K562 (cell line): ENCODE results near the gene SOWAHA. TPM values are rescaled to one million over a fixed set of nuclear protein-coding genes. Genes with fewer than 3 reads are reported as not detected.

Source experiments
- ASH1L ChIP-seq: fragments of 450-650 bp; IDR thresholded peaks from 2 replicates; pipeline ENCODE4 v1.6.1; 2018; ENCODE audit warnings: borderline replicate concordance, mild to moderate bottlenecking, low read depth; ENCODE audit not compliant: partially characterized antibody
- CBX2 ChIP-seq: fragments of 200-600 bp; sonication (generic); IDR thresholded peaks from one replicate; pipeline ENCODE4 v1.6.1; 2012; ENCODE audit warnings: mild to moderate bottlenecking, low read length, inconsistent platforms; ENCODE audit not compliant: insufficient read depth, poor library complexity, severe bottlenecking
- EP300 ChIP-seq: IDR thresholded peaks from 2 replicates; pipeline ENCODE4 v1.6.1; 2012; ENCODE audit warnings: low read length, improper control_type of control experiment
- ERF ChIP-seq: fragments of 450-650 bp; formaldehyde crosslinking; IDR thresholded peaks from 2 replicates; pipeline ENCODE4 v1.4.0; 2020; ENCODE audit warnings: mild to moderate bottlenecking, mixed read lengths
- FOXA3 ChIP-seq, 2 experiments: fragments of 450-650 bp in 1 of 2; sonication (generic) in 1 of 2; formaldehyde crosslinking; IDR thresholded peaks in 1 of 2; conservative IDR thresholded peaks in 1 of 2; 2 replicates each; pipeline versions ENCODE4 v1.4.0 to v1.8.0; 2020 to 2022; ENCODE audit warnings: mild to moderate bottlenecking in 2 of 2, missing genetic modification reagents in 1 of 2
- FOXJ2 ChIP-seq: fragments of 200-800 bp; sonication (Bioruptor generic); IDR thresholded peaks from 2 replicates; pipeline ENCODE4 v1.6.1; 2016; ENCODE audit warnings: missing genetic modification characterization, missing compliant biosample characterization
- FOXK2 ChIP-seq, 2 experiments: fragments of 450-650 bp; IDR thresholded peaks in 1 of 2; conservative IDR thresholded peaks in 1 of 2; 2 replicates each; pipeline ENCODE4 v1.6.1; 2016; ENCODE audit warnings: low read depth in 2 of 2, mild to moderate bottlenecking in 1 of 2
- FOXP1 ChIP-seq: sonication (generic); formaldehyde crosslinking; IDR thresholded peaks from 2 replicates; pipeline ENCODE4 v1.8.0; 2022; ENCODE audit warnings: mild to moderate bottlenecking, missing genetic modification reagents
- HDAC2 ChIP-seq: fragments of 450-650 bp; IDR thresholded peaks from 2 replicates; pipeline ENCODE4 v1.6.1; 2016; ENCODE audit warnings: mild to moderate bottlenecking
- JUN ChIP-seq, 2 experiments: sonication (generic) in 1 of 2; formaldehyde crosslinking in 1 of 2; IDR thresholded peaks; 2 replicates each; pipeline versions ENCODE4 v1.6.1 to v1.8.0; 2012 to 2022; ENCODE audit warnings: borderline replicate concordance in 2 of 2, mild to moderate bottlenecking in 2 of 2, improper control_type of control experiment in 1 of 2, low read depth in 1 of 2, low read length in 1 of 2, missing genetic modification reagents in 1 of 2
- MTA2 ChIP-seq: fragments of 450-650 bp; IDR thresholded peaks from 2 replicates; pipeline ENCODE4 v1.6.1; 2016; ENCODE audit warnings: low read depth
- NCOA6 ChIP-seq: fragments of 450-650 bp; IDR thresholded peaks from 2 replicates; pipeline ENCODE4 v1.6.1; 2017; ENCODE audit warnings: mild to moderate bottlenecking
- PHB ChIP-seq: fragments of 250-450 bp; sonication (Bioruptor Pico); IDR thresholded peaks from 2 replicates; pipeline ENCODE4 v1.5.0; 2021
- PTBP1 ChIP-seq: fragments of 200-400 bp; formaldehyde crosslinking; IDR thresholded peaks from 2 replicates; pipeline ENCODE4 v1.6.1; 2017; ENCODE audit warnings: low read depth, low read length
- PURB ChIP-seq: sonication (generic); formaldehyde crosslinking; IDR thresholded peaks from 2 replicates; pipeline ENCODE4 v1.9.0; 2021; ENCODE audit warnings: low read depth, mild to moderate bottlenecking, missing genetic modification reagents
- SMARCE1 ChIP-seq: fragments of 450-650 bp; IDR thresholded peaks from 2 replicates; pipeline ENCODE4 v1.7.1; 2016; ENCODE audit warnings: mild to moderate bottlenecking
- SPI1 ChIP-seq: IDR thresholded peaks from 2 replicates; pipeline ENCODE4 v1.6.1; 2011; ENCODE audit warnings: low read depth, low read length, control low read depth, borderline replicate concordance
- ZFP1 ChIP-seq: fragments of 450-650 bp; formaldehyde crosslinking; IDR thresholded peaks from 2 replicates; pipeline ENCODE4 v1.4.0; 2020; ENCODE audit warnings: mild to moderate bottlenecking, mixed read lengths
- ZNF146 ChIP-seq: IDR thresholded peaks from one replicate; pipeline ENCODE4 v1.6.1; 2018; ENCODE audit warnings: missing compliant biosample characterization; ENCODE audit not compliant: unreplicated experiment
- ZNF212 ChIP-seq: fragments of 450-650 bp; formaldehyde crosslinking; IDR thresholded peaks from 2 replicates; pipeline ENCODE4 v1.4.0; 2020; ENCODE audit warnings: mild to moderate bottlenecking
- ZNF224 ChIP-seq: sonication (generic); formaldehyde crosslinking; IDR thresholded peaks from 2 replicates; pipeline ENCODE4 v1.8.0; 2022; ENCODE audit warnings: mild to moderate bottlenecking, missing genetic modification reagents
- ZNF384 ChIP-seq: IDR thresholded peaks from 2 replicates; pipeline ENCODE4 v1.6.1; 2012; ENCODE audit warnings: low read depth, low read length, improper control_type of control experiment
- ZNF699 ChIP-seq: fragments of 250-450 bp; sonication (Bioruptor Pico); IDR thresholded peaks from 2 replicates; pipeline ENCODE4 v1.8.0; 2021; ENCODE audit warnings: mild to moderate bottlenecking, moderate library complexity; ENCODE audit not compliant: insufficient replicate concordance
- ZNF785 ChIP-seq: fragments of 250-450 bp; sonication (Bioruptor Pico); IDR thresholded peaks from 2 replicates; pipeline ENCODE4 v1.4.0; 2020; ENCODE audit warnings: mild to moderate bottlenecking
- polyA plus RNA-seq, 8 experiments: library from polyadenylated mRNA; depleted of rRNA in 4 of 8; stranded (reverse) in 5 of 8; unstranded in 3 of 8; fragments of >200 nt; fragmentation: Nextera tagmentation in 2 of 8; fragmentation: Illumina TruSeq in 1 of 8; extraction: Ambion mirVana in 2 of 8; extraction: Trizol in 1 of 8; gene quantifications; 2 replicates each; pipeline versions ENCODE4 v1.2.1 to v1.2.3, GENCODE V29; 2011 to 2014; ENCODE audit warnings: inconsistent platforms in 1 of 8, missing spikeins in 1 of 8
- total RNA-seq, 7 experiments: library from RNA; depleted of rRNA in 6 of 7; stranded (reverse); fragments of >200 nt in 6 of 7; fragmentation: Illumina TruSeq in 2 of 7; extraction: Trizol in 2 of 7; gene quantifications; 2 replicates each; pipeline versions ENCODE4 v1.2.1 to v1.2.3, GENCODE V29; 2011 to 2021; ENCODE audit warnings: low replicate concordance in 1 of 7
- TF ChIP-seq, protein P1 (sequence below): sonication (generic); formaldehyde crosslinking; IDR thresholded peaks from 2 replicates; pipeline ENCODE4 v1.9.0; 2022; ENCODE audit warnings: mild to moderate bottlenecking, missing genetic modification reagents
- TF ChIP-seq, protein P2 (sequence below), 3 experiments: fragments of 200-800 bp in 1 of 3; fragments of 250-450 bp in 1 of 3; fragments of 450-650 bp in 1 of 3; sonication (Bioruptor Pico) in 1 of 3; sonication (Bioruptor generic) in 1 of 3; formaldehyde crosslinking in 1 of 3; IDR thresholded peaks; 2 replicates each; pipeline versions ENCODE4 v1.6.1 to v1.8.0; 2016 to 2022; ENCODE audit warnings: mild to moderate bottlenecking in 2 of 3, missing genetic modification characterization in 2 of 3, missing compliant biosample characterization in 1 of 3, moderate library complexity in 1 of 3

Gene SOWAHA
- total and polyA plus RNA-seq, 9 of the 15 experiments (the other 6 are each of a cell fraction or from before 2014, with no cell fraction given) = not detected

DNA sequence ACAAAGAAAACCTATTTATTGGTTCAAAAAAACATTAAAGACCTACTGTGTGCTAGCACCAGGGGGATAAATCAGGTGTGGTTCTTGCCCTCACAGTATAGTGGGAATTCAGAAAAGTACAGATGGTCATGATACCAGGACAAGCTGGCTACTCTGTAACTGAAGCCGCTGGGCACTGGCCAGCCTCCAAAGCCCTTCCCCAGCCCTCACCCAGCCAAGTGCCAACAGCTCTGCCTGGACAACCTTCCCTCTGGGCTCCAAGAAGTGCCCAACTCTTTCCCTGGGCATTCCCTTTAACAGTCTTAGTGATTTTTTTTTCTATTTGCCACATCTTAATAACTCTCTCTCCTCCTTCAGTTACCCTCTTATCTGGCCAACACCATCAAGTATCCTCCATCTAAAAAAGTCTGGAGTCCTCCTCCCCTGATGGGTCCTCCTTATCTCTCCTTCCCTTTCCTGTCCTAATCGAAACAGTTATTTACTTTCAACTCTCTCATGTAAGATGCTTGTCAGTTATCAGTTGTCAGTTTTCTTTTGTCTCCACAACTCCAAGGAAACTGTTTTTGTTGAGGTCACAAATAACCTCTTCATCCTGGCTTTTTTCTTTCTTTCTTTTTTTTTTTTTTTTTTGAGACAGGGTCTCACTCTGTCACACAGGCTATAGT is 22.8 kb upstream of the SOWAHA start (continued):
- no peak for TF ChIP-seq PTBP1
- peak; percentile 86 for TF ChIP-seq EP300
- peak in 1 of 2 experiments; percentile 41; a peak in 1 of 4 replicates for TF ChIP-seq FOXK2 (conservative IDR thresholded peaks at IDR 0.05 in 1 of 2, IDR thresholded peaks at IDR 0.05 in 1 of 2; ENCODE audit: low read depth in 2 of 2)
- TF ChIP-seq HDAC2 = peak; percentile 32; the same call in 1 of the 2 replicates
- TF ChIP-seq CBX2 = no peak
- TF ChIP-seq JUN (IDR thresholded peaks at IDR 0.05; ENCODE audit: borderline replicate concordance, low read depth, low read length) = no peak
- TF ChIP-seq JUN (CRISPR knock-in tag; IDR thresholded peaks at IDR 0.05; ENCODE audit: borderline replicate concordance) = no peak
- no peak for TF ChIP-seq ZNF212
- TF ChIP-seq PHB = no peak
- TF ChIP-seq ZFP1 = no peak
- TF ChIP-seq FOXA3 (CRISPR knock-in tag; conservative IDR thresholded peaks at IDR 0.05 in 1 of 2, IDR thresholded peaks at IDR 0.05 in 1 of 2) = peak in 1 of 2 experiments; percentile 68; a peak in 2 of 4 replicates
- TF ChIP-seq, protein P1, sequence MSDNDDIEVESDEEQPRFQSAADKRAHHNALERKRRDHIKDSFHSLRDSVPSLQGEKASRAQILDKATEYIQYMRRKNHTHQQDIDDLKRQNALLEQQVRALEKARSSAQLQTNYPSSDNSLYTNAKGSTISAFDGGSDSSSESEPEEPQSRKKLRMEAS (CRISPR knock-in tag) = no peak
- TF ChIP-seq ZNF224 = no peak
- no peak for TF ChIP-seq ZNF146 (CRISPR knock-in tag)
- TF ChIP-seq ZNF384 = no peak
- TF ChIP-seq ERF (CRISPR knock-in tag) = no peak
- no peak for TF ChIP-seq NCOA6
- TF ChIP-seq ASH1L = no peak
- TF ChIP-seq MTA2 = peak; percentile 49; the same call in 1 of the 2 replicates
- TF ChIP-seq SMARCE1 = peak; percentile 86
- TF ChIP-seq ZNF785 = no peak
- TF ChIP-seq FOXJ2 (tag) = peak; percentile 87
- TF ChIP-seq SPI1 = no peak
- no peak for TF ChIP-seq FOXP1
- TF ChIP-seq, protein P2, sequence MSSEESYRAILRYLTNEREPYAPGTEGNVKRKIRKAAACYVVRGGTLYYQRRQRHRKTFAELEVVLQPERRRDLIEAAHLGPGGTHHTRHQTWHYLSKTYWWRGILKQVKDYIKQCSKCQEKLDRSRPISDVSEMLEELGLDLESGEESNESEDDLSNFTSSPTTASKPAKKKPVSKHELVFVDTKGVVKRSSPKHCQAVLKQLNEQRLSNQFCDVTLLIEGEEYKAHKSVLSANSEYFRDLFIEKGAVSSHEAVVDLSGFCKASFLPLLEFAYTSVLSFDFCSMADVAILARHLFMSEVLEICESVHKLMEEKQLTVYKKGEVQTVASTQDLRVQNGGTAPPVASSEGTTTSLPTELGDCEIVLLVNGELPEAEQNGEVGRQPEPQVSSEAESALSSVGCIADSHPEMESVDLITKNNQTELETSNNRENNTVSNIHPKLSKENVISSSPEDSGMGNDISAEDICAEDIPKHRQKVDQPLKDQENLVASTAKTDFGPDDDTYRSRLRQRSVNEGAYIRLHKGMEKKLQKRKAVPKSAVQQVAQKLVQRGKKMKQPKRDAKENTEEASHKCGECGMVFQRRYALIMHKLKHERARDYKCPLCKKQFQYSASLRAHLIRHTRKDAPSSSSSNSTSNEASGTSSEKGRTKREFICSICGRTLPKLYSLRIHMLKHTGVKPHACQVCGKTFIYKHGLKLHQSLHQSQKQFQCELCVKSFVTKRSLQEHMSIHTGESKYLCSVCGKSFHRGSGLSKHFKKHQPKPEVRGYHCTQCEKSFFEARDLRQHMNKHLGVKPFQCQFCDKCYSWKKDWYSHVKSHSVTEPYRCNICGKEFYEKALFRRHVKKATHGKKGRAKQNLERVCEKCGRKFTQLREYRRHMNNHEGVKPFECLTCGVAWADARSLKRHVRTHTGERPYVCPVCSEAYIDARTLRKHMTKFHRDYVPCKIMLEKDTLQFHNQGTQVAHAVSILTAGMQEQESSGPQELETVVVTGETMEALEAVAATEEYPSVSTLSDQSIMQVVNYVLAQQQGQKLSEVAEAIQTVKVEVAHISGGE (CRISPR knock-in tag; IDR thresholded peaks at IDR 0.05) = 0 out of 6 replicates have a peak, but pooled peaks of 1 of the 3 experiments have one; percentile 18
- TF ChIP-seq PURB (CRISPR knock-in tag) = no peak
- no peak for TF ChIP-seq ZNF699 (CRISPR knock-in tag)
